PC-3 (cell line): ENCODE results near the gene B3GNT5.

Source experiments
- CTCF ChIP-seq: fragments of 300-600 bp; sonication (generic); conservative IDR thresholded peaks from 2 replicates; pipeline ENCODE4 v1.5.1; 2017; ENCODE audit warnings: antibody characterized with exemption, low read depth, mild to moderate bottlenecking, low read length
- EZH2 ChIP-seq: fragments of 300-600 bp; sonication (generic); IDR thresholded peaks from one replicate; pipeline ENCODE4 v1.6.1; 2017; ENCODE audit warnings: antibody characterized with exemption, mild to moderate bottlenecking, low read length; ENCODE audit not compliant: unreplicated experiment

- no peak for TF ChIP-seq CTCF
- TF ChIP-seq EZH2, result no peak
Observed at GRCh38 chr3:183315739-183316138, 62.7 kb downstream of the B3GNT5 start.
